Measurements from ENCODE around the gene ZNF771.

- TF ChIP-seq CTCF (IDR thresholded peaks at IDR 0.05) (no peak), POLR2A (IDR thresholded peaks at IDR 0.05) (no peak)
Observed at GRCh38 chr16:30376461-30376902, 30.9 kb upstream of the ZNF771 start.

All from adrenal gland (tissue), 5 donors.